NCI-H1417 (cell line): Measurements from ENCODE around the gene KCNK16.
A peak's percentile ranks its signal among the peaks of the same experiment; 100 is the strongest.
"Not testable (repeated sequence)": the region's sequence is repeated elsewhere in the genome, so short reads cannot be mapped to it uniquely, and the experiment has no call there.

ENCODE experiments used
- DNase-seq, 3 experiments: peaks; one replicate each; lab custom pipeline; 2025; lab: John Stamatoyannopoulos, UW

KCNK16 gene

GRCh38 chr6:39309942-39310531, 12.5 kb downstream of the KCNK16 start:
- peak; percentile 55 to 78 (median 76) for DNase-seq

GRCh38 chr6:39307462-39307861, 15.0 kb downstream of the KCNK16 start:
- no peak for DNase-seq

- DNase-seq: no peak
Observed at GRCh38 chr6:39304951-39305350, 17.6 kb downstream of the KCNK16 start.

GRCh38 chr6:39303425-39304153, 18.9 kb downstream of the KCNK16 start:
- no peak for DNase-seq

- DNase-seq: peak; percentile 74 to 85 (median 82)
Observed at GRCh38 chr6:39302669-39303424, 19.7 kb downstream of the KCNK16 start.

- no peak for DNase-seq
Observed at GRCh38 chr6:39302011-39302410, 20.5 kb downstream of the KCNK16 start.

- DNase-seq: no peak
Observed at GRCh38 chr6:39301606-39302005, 20.9 kb downstream of the KCNK16 start.

- DNase-seq: no peak
Observed at GRCh38 chr6:39300739-39301138, 21.8 kb downstream of the KCNK16 start.

GRCh38 chr6:39298061-39298460, 24.4 kb downstream of the KCNK16 start:
- DNase-seq: no peak

- DNase-seq: no peak
Observed at GRCh38 chr6:39296745-39297640, 25.5 kb downstream of the KCNK16 start.

GRCh38 chr6:39295611-39296011, 26.9 kb downstream of the KCNK16 start:
- peak in 1 of 3 experiments; percentile 37 for DNase-seq

GRCh38 chr6:39294899-39295298, 27.6 kb downstream of the KCNK16 start:
- DNase-seq: no peak

- DNase-seq: no peak
Observed at GRCh38 chr6:39294133-39294532, 28.4 kb downstream of the KCNK16 start.

- no peak for DNase-seq
Observed at GRCh38 chr6:39292637-39293036, 29.9 kb downstream of the KCNK16 start.

- no peak for DNase-seq
Observed at GRCh38 chr6:39289490-39289889, 33.0 kb downstream of the KCNK16 start.

- no peak for DNase-seq
Observed at GRCh38 chr6:39287601-39288000, 34.9 kb downstream of the KCNK16 start.

- not testable (repeated sequence) for DNase-seq
Observed at GRCh38 chr6:39286596-39286995, 35.9 kb downstream of the KCNK16 start.

GRCh38 chr6:39282774-39283173, 39.7 kb downstream of the KCNK16 start:
- DNase-seq: no peak

- DNase-seq: no peak
Observed at GRCh38 chr6:39281312-39281980, 41.1 kb downstream of the KCNK16 start.

GRCh38 chr6:39280247-39280731, 42.2 kb downstream of the KCNK16 start:
- DNase-seq: no peak

GRCh38 chr6:39279539-39279938, 43.0 kb downstream of the KCNK16 start:
- DNase-seq: no peak
